ENCODE measurements around the gene DUOX1. TPM values are rescaled to one million over a fixed set of nuclear protein-coding genes. Genes with fewer than 3 reads are reported as not detected.

The DUOX1 gene
- total and polyA plus RNA-seq, 2 experiments from 2014 or later = 0.32 to 1.8 TPM

DNA sequence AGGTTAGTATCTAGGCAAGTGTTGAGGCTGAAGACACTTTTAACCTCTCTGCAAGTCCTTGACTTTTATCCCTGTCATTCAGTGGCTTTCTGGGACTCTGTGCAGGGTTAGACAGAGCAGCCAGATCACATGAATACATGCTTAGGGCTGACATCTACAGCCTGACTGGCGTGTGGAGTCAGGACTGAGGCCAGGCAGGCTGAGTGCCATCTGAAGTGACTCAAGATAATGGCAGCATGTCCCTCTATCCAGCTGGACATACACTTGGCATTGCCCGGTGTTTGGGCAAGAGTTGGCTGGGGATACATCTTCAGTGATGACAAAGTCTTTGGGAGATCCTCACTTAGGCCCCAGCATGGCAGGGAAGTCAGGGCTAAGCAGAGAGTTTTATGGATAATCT lies 38.2 kb upstream of the DUOX1 start:
- H3K27ac ChIP-seq = peak overlapping the region; percentile 45; the same call in 1 of the 2 replicates
- no peaks in the 10 kb centered on the region for H3K9me3 ChIP-seq (ENCODE audit: low read depth)
- H3K79me2 ChIP-seq (ENCODE audit: insufficient read depth) = no peaks in the 10 kb centered on the region
- no peaks in the 10 kb centered on the region for H3K36me3 ChIP-seq (ENCODE audit: low read depth)
- peak; percentile 49 for DNase-seq
- no peaks in the 10 kb centered on the region for H3F3A ChIP-seq (ENCODE audit: insufficient read depth)
- H3K4me2 ChIP-seq (ENCODE audit: unreplicated experiment) = peak overlapping the region; percentile 37
- WGBS, 2 experiments (ENCODE audit: low coverage in 1 of 2, low lambda C conversion rate in 2 of 2, missing lambda C conversion rate in 2 of 2) = 0 to 2% methylated on average over 2 of the region's 2 CpGs
- in situ Hi-C loops (cut with MboI) = no loop called here
- no peak overlapping the region for H3K9ac ChIP-seq
- no peaks in the 10 kb centered on the region for H4K20me1 ChIP-seq (ENCODE audit: insufficient read depth)
- no peaks in the 10 kb centered on the region for H3K9me2 ChIP-seq (ENCODE audit: insufficient read depth)
- H3K4me1 ChIP-seq (ENCODE audit: insufficient read depth) = no peaks in the 10 kb centered on the region
- H3K27me3 ChIP-seq (replicated peaks; ENCODE audit: insufficient read depth) = peaks cover 21% of the 10 kb centered on the region
- TF ChIP-seq EZH2 (IDR thresholded peaks at IDR 0.05; ENCODE audit: insufficient read depth, poor library complexity, severe bottlenecking) = no peak
- TF ChIP-seq EZH2phosphoT487 (IDR thresholded peaks at IDR 0.05; ENCODE audit: insufficient read depth, low read depth) = no peak
- no peak overlapping the region for H3K4me3 ChIP-seq
- H2AFZ ChIP-seq = no peak overlapping the region

DNA sequence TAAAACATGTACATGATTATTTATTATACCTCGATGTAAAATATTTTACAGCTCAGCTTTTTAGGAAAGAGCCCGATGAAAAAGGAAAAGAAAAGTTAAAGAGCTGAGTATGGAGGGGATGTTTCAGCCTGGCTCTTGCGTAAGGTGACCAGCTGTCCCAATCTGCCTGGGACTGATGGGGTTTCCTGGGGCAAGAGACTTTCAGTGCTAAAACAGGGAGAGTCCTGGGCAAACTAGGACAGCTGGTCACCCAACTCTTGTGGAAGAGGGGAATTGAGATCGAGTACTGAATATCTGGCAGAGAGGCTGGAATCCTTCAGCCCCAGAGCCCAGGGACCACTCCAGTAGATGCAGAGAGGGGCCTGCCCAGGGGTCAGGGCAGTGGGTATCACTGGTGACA lies 36.8 kb upstream of the DUOX1 start:
- Histone ChIP-seq H3F3A (ENCODE audit: insufficient read depth) (no peaks in the 10 kb centered on the region), H3K36me3 (ENCODE audit: low read depth) (no peaks in the 10 kb centered on the region), H3K4me3 (no peak overlapping the region), H3K9me2 (ENCODE audit: insufficient read depth) (no peaks in the 10 kb centered on the region), H3K9me3 (ENCODE audit: low read depth) (no peaks in the 10 kb centered on the region), H3K27me3 (replicated peaks; ENCODE audit: insufficient read depth) (peaks cover 21% of the 10 kb centered on the region), H3K9ac (no peak overlapping the region), H3K79me2 (ENCODE audit: insufficient read depth) (no peaks in the 10 kb centered on the region), H3K27ac (no peak overlapping the region), H3K4me1 (ENCODE audit: insufficient read depth) (no peaks in the 10 kb centered on the region), H2AFZ (no peak overlapping the region), H4K20me1 (ENCODE audit: insufficient read depth) (no peaks in the 10 kb centered on the region), H3K4me2 (ENCODE audit: unreplicated experiment) (no peak overlapping the region)
- WGBS, 2 experiments (ENCODE audit: low coverage in 1 of 2, low lambda C conversion rate in 2 of 2, missing lambda C conversion rate in 2 of 2) = 63 to 67% methylated on average over 4 of the region's 4 CpGs
- TF ChIP-seq EZH2phosphoT487 (IDR thresholded peaks at IDR 0.05; ENCODE audit: insufficient read depth, low read depth) (no peak), EZH2 (IDR thresholded peaks at IDR 0.05; ENCODE audit: insufficient read depth, poor library complexity, severe bottlenecking) (no peak)
- DNase-seq = no peak
- in situ Hi-C loops (cut with MboI) = no loop called here

DNA sequence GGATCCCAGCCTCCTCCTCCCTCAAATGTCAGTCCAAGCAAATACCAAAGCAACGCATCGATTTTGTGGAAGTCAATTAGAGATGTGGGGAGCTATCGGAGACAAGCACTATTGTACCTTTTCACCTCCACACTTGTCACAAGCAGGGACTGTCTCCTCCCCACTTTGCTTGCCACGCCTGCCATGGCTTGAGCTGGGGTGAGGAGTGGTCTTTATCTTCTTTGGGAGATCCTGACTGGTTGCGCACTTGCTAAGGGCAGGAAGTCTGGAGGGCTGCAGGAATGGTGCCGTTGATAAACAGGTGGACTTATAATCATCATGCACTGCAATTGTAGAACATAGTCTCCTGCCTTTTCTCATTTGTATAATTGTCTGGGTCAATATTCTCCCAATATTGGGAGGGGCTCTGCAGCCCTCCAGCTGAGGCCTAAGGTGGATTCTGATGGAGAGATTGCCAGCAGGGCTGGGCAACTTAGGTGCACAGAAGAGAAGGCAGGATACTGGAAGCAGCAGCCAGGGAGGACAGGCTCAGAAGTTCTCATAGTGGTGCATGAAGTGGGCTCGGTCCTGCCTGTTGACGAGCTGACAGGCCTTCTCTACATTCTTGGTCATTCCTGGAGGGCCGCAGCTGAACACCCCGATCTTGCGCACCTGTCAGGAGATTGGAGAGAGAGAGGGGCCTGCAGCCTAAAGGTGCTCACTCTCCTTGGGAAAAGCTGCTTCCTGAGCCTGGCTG lies 36.0 kb upstream of the DUOX1 start:
- Histone ChIP-seq H3K9me3 (ENCODE audit: low read depth) (no peaks in the 10 kb centered on the region), H2AFZ (no peak overlapping the region), H3K4me1 (ENCODE audit: insufficient read depth) (no peaks in the 10 kb centered on the region), H3K9ac (no peak overlapping the region), H3K79me2 (ENCODE audit: insufficient read depth) (no peaks in the 10 kb centered on the region), H3K4me2 (ENCODE audit: unreplicated experiment) (no peak overlapping the region), H3K27me3 (replicated peaks; ENCODE audit: insufficient read depth) (peaks cover 15% of the 10 kb centered on the region), H3K4me3 (no peak overlapping the region), H3K27ac (no peak overlapping the region), H3F3A (ENCODE audit: insufficient read depth) (no peaks in the 10 kb centered on the region), H4K20me1 (ENCODE audit: insufficient read depth) (no peaks in the 10 kb centered on the region), H3K36me3 (ENCODE audit: low read depth) (no peaks in the 10 kb centered on the region), H3K9me2 (ENCODE audit: insufficient read depth) (no peaks in the 10 kb centered on the region)
- in situ Hi-C loops (cut with MboI) = no loop called here
- no peak for DNase-seq
- WGBS, 2 experiments (ENCODE audit: low coverage in 1 of 2, low lambda C conversion rate in 2 of 2, missing lambda C conversion rate in 2 of 2) = 61 to 62% methylated on average over 11 of the region's 11 CpGs
- TF ChIP-seq EZH2 (IDR thresholded peaks at IDR 0.05; ENCODE audit: insufficient read depth, poor library complexity, severe bottlenecking) (no peak), EZH2phosphoT487 (IDR thresholded peaks at IDR 0.05; ENCODE audit: insufficient read depth, low read depth) (no peak)

DNA sequence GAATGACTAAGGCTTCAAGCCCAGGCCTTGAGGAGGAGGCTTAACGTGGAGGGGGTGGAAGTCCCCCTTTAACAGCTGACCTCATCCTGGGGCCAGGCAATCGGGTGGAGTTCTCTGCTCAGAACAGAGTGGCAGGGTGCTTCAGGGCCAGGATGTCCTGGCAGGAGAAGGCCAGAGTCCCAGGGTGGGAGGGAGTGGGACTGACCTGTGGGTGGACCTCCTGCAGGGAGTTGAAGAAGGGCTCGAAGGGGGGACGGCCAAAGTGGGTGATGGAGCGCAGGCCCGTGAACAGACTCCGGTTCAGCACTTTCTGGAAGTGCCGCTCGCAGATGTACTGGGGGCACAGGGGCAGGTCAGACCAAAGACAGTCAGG lies 35.5 kb upstream of the DUOX1 start:
- Histone ChIP-seq H3K4me2 (ENCODE audit: unreplicated experiment) (no peak overlapping the region), H3K27me3 (replicated peaks; ENCODE audit: insufficient read depth) (peaks cover 10% of the 10 kb centered on the region), H3K4me1 (ENCODE audit: insufficient read depth) (no peaks in the 10 kb centered on the region), H3K27ac (no peak overlapping the region), H3K79me2 (ENCODE audit: insufficient read depth) (no peaks in the 10 kb centered on the region), H3K9ac (no peak overlapping the region), H3K9me3 (ENCODE audit: low read depth) (no peaks in the 10 kb centered on the region), H2AFZ (no peak overlapping the region), H3K36me3 (ENCODE audit: low read depth) (no peaks in the 10 kb centered on the region), H4K20me1 (ENCODE audit: insufficient read depth) (no peaks in the 10 kb centered on the region), H3K9me2 (ENCODE audit: insufficient read depth) (no peaks in the 10 kb centered on the region), H3F3A (ENCODE audit: insufficient read depth) (no peaks in the 10 kb centered on the region), H3K4me3 (no peak overlapping the region)
- peak; percentile 10 for DNase-seq
- TF ChIP-seq EZH2 (IDR thresholded peaks at IDR 0.05; ENCODE audit: insufficient read depth, poor library complexity, severe bottlenecking) (no peak), EZH2phosphoT487 (IDR thresholded peaks at IDR 0.05; ENCODE audit: insufficient read depth, low read depth) (no peak)
- in situ Hi-C loops (cut with MboI) = no loop called here
- WGBS, 2 experiments (ENCODE audit: low coverage in 1 of 2, low lambda C conversion rate in 2 of 2, missing lambda C conversion rate in 2 of 2) = 40 to 43% methylated on average over 9 of the region's 9 CpGs

Measured in GM23248 (cell line).